Urothelium cell line (cell line): ENCODE results near the gene DYRK4.

Source experiments
- DNase-seq: peaks from one replicate; pipeline ENCODE4 v3.0.0; 2011; ENCODE audit warnings: low spot score, mixed read lengths
- FAIRE-seq: peaks from 2 replicates; lab custom pipeline; 2011; peaks lifted over from hg19 to GRCh38; lab: Jason Lieb, UNC

The DYRK4 gene

DNA sequence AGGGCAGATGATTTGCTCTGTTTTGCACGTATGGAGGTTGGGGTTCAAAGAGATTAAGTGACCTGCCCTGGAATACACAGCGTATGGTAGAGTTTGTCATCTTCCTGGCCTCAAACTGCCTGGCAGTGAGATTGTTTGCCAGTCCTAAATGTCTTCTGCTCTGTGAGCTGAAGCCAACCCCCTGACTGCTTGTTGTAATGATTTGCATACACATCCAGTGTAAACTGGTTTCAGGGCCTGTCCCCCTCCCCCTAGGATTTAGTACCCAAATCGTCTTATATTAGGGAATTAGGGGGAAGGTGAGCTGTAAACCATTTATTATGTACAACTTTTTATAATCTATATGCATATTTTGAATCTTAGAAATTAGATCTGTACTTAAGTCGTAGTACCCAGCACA lies 48.5 kb downstream of the DYRK4 start:
- FAIRE-seq: no peak
- DNase-seq: no peak

DNA sequence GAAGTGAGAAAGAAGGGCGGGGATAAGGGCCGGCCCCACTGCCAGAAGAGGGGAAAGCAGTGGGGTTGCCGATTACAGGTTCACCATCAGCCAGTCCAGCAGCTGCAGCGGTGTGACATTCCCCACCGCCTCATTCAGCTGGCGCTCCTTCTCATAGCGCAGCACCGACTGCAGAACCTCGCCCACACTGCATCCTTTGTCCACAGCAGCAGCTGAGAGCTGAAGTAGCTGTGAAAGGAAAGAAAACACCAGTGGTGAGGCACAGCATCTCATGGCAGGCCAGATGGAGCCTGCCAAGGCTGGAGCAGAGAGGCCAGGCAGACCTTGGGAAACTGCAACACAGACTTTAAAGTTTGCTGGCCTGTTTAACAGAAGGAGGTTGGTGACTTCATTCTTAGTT lies 53.7 kb downstream of the DYRK4 start:
- FAIRE-seq (no peak), DNase-seq (no peak)

DNA sequence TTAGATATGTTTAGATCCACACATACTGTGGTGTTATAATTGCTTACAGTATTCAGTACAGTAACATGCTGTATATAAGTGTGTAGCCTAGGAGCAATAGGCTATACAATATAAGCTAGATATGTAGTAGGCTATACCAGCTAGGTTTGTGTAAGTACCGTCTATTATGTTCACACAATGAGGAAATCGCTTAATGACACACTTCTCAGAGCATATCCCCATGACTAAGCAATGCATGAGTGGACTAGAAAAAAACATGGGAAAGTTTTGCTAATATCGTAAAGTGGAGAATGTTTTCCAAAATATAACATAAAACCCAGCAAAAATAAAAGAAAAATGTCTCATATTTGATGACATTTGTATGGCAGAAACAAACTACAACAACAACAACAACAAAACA lies 59.5 kb downstream of the DYRK4 start:
- DNase-seq (no peak), FAIRE-seq (peak; percentile 88)

- FAIRE-seq: peak; percentile 97
- no peak for DNase-seq
Measured at GRCh38 chr12:4626543-4626942, 64.5 kb downstream of the DYRK4 start.

DNA sequence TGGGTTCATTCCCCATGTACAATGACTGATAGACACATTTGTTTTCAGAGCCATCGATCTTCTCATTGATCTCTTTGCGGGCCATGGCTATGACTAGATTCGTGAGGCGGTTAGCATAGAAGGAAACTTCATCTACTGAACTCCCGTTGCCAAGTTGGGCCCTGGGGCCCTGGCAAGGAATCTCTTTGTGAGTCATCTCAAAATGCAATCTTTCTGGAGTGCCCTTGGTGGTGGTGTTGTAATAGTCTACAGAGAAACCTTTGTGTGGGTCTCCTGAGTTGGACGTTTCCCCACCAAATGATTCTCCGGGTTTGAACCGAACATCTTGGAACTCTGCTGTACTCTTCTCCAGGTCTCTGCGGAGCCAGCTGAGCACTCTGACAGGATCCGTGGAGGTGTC lies 66.4 kb downstream of the DYRK4 start:
- DNase-seq: no peak

DNA sequence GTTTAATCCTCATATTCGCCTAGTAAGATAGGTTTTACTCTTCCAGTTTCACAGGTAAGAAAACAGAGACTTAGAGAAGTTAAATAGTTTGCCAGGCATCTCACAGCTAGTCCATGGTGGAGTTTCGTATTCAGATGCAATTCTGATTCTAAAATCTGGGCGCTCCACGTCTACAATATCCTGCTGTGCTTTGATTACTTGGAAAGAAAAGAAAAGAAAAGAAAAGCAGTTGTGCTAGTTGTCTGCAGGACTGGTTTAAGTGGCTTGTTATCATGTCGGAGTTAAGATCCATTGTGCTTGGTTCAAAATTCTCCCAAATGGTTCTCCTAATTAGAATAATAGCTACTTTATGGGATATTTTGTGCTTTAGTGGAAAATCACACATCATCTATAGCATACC lies 68.3 kb downstream of the DYRK4 start:
- DNase-seq (no peak), FAIRE-seq (no peak)

More for the DNA sequence above, 66.4 kb downstream of the DYRK4 start:
- FAIRE-seq: no peak

DNA sequence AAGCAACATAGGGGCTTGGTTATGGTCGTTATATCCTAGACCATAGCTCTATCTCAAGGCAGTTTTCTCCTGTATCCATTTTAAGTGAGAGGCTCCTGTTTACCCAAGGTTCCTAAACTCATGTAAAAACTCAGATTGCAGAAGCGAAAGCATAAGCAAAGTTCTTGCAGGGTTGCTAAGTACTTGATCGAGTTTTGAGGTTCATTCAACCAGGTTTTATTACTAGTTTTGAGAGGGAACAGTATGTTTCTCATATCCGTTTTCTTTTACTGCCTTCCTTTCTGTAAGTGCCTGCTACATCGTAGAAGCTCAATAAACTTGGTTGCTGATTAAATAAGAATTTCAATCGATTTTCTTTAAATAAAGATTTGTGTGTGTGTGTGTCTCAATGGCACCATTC lies 81.7 kb downstream of the DYRK4 start:
- DNase-seq (no peak), FAIRE-seq (no peak)

DNA sequence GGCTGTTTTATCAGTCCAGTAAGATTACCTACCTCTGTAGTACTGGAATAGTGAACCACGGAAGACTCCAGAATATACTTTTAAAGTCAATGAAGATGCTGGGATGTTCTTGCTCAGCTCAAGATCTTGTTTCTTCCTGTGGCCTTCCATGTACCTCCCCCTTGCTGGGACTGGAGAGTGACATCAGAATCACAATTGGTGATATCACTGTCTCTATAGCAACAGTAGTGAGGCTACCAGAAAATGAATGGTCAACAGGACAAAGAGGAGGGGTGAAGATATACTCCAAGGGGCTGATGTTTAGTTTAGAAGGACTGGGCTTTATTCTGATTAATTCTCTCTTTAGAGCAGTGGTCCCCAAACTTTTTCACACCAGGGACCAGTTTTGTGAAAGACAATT lies 83.0 kb downstream of the DYRK4 start:
- no peak for FAIRE-seq

DNA sequence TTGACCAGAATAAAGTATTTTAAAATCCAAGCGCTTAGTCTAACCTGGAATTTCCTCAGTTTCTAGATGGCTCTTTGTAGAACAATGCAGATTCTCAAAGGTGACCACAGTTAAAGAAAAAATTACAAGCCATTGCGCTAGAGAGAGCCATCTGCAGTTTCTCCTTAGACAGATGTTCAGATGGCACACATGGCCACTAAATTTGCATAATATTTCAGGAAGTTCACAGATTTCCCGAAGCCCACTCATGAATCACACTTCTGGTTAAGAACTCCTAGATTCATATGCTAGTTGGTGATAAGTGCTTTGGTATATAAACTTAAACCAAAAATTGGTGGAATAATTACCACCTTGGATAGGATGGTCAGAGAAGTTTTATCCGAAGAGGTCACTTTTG lies 86.1 kb downstream of the DYRK4 start:
- no peak for FAIRE-seq
- no peak for DNase-seq

More for the DNA sequence above, 83.0 kb downstream of the DYRK4 start:
- no peak for DNase-seq

DNA sequence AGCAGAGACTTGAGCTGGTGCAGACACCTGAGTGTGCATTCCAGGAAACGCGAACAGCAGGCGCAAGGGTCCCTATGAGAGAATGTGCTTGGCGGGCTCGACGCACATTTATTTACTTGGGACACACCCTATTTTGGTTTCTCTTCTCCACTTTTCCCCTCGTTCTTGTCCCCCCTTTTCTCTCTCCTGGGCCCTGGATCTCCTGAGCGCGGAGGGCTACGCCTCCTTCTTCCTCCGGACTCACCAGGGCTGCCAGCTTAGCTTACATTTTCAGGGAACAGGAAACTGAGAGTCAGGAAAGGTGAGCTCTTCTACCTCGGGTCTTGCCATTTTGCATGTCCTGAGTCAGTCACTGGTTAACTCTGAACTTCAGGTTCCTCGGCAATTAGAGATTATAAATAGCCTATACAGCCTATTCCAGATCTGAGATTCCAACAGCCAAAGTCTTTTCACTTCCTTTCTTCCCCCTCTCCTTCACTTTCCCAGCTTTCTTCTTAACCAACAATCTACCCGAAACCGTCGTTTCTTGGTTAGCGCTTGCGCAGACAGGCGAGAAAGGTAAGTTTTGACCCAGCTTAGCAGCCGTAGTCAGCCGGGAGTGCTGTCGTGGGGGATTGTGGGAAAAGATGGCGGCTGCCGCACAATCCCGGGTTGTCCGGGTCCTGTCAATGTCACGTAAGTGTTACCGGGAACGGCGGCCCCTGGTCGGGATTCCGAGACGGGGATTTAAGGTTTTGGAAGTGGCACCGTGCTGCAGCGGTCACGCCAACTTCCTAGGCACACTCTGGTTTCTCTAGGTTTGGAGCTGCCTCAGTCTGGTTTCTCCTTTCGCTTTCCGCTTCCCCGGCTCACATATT lies 86.7 kb downstream of the DYRK4 start, which contains the start of the genes AKAP3 and NDUFA9:
Gene AKAP3, minus strand, starts transcription at position 551 of the 857 bp plus-strand sequence. CDS start 10,855 bp downstream, outside the sequence.
Gene NDUFA9, plus strand, starts transcription at position 614 of the 857 bp plus-strand sequence. Its CDS starts 13 bp downstream, at position 627.
- DNase-seq: peak; percentile 93
- FAIRE-seq: peak; percentile 93

DNA sequence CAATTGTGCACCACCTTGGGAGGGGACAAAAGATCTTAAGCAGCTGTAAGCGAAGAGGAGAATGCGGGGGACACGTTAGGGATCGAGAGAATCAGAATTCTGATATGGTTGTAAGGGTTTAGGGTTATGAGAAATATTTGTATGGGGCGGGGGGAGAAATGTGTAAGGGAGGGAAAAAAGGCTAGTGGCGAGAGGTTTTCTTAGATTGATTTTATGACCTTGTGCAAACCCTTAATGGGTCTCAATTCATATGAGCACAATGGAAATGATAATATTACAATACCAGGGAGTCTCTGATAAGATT lies 87.3 kb downstream of the DYRK4 start:
- DNase-seq: no peak

GRCh38 chr12:4653257-4653656 lies 91.2 kb downstream of the DYRK4 start:
- DNase-seq (no peak), FAIRE-seq (no peak)

More for the DNA sequence above, 87.3 kb downstream of the DYRK4 start:
- FAIRE-seq: no peak

- FAIRE-seq: no peak
- no peak for DNase-seq
Measured at GRCh38 chr12:4653691-4654090, 91.7 kb downstream of the DYRK4 start.
